Measurements from ENCODE around the gene COLEC11.
"Not testable (repeated sequence)": the region's sequence is repeated elsewhere in the genome, so short reads cannot be mapped to it uniquely, and the experiment has no call there.

Gene COLEC11

GRCh38 chr2:3575534-3576262 is 19.2 kb upstream of the COLEC11 start:
- peak; percentile 12 for DNase-seq (ENCODE audit: low read depth)
- peak overlapping the region; percentile 84 for H3K4me3 ChIP-seq (ENCODE audit: low read length)
- TF ChIP-seq, protein P1, sequence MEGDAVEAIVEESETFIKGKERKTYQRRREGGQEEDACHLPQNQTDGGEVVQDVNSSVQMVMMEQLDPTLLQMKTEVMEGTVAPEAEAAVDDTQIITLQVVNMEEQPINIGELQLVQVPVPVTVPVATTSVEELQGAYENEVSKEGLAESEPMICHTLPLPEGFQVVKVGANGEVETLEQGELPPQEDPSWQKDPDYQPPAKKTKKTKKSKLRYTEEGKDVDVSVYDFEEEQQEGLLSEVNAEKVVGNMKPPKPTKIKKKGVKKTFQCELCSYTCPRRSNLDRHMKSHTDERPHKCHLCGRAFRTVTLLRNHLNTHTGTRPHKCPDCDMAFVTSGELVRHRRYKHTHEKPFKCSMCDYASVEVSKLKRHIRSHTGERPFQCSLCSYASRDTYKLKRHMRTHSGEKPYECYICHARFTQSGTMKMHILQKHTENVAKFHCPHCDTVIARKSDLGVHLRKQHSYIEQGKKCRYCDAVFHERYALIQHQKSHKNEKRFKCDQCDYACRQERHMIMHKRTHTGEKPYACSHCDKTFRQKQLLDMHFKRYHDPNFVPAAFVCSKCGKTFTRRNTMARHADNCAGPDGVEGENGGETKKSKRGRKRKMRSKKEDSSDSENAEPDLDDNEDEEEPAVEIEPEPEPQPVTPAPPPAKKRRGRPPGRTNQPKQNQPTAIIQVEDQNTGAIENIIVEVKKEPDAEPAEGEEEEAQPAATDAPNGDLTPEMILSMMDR (IDR thresholded peaks at IDR 0.05; ENCODE audit: insufficient read depth, low read depth, low read length, missing control alignments) = no peak

GRCh38 chr2:3576263-3576630 is 18.7 kb upstream of the COLEC11 start:
- peak overlapping the region; percentile 84 for H3K4me3 ChIP-seq (ENCODE audit: low read length)
- not testable (repeated sequence) for DNase-seq (ENCODE audit: low read depth)

DNA sequence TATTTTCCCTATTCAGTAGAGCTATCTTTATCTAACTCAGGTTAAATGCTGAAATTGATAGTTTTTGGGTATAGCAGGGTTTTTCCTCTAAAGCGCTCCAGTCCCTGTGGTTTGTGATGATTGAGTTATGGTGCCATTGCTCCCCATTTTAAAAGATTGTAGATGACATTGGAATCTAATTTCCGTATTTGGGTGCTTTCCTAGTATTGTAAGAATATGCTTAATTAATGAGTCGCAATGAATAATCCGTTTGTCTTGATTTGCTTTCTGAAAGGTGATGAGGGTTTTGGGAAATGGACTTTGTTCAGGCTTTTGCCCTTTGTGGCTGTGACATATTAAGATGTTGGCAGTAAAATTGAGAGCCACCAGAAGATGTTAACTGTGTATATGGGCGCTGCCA is 15.9 kb upstream of the COLEC11 start:
- no peak for DNase-seq (ENCODE audit: low read depth)
- TF ChIP-seq, protein P1 (IDR thresholded peaks at IDR 0.05; ENCODE audit: insufficient read depth, low read depth, low read length, missing control alignments) = no peak
- no peak overlapping the region for H3K4me3 ChIP-seq (ENCODE audit: low read length)

- DNase-seq (ENCODE audit: low read depth) = no peak
- TF ChIP-seq, protein P1 (IDR thresholded peaks at IDR 0.05; ENCODE audit: insufficient read depth, low read depth, low read length, missing control alignments) = no peak
These were observed 14.5 kb upstream of the COLEC11 start for GRCh38 chr2:3580449-3580848.

DNA sequence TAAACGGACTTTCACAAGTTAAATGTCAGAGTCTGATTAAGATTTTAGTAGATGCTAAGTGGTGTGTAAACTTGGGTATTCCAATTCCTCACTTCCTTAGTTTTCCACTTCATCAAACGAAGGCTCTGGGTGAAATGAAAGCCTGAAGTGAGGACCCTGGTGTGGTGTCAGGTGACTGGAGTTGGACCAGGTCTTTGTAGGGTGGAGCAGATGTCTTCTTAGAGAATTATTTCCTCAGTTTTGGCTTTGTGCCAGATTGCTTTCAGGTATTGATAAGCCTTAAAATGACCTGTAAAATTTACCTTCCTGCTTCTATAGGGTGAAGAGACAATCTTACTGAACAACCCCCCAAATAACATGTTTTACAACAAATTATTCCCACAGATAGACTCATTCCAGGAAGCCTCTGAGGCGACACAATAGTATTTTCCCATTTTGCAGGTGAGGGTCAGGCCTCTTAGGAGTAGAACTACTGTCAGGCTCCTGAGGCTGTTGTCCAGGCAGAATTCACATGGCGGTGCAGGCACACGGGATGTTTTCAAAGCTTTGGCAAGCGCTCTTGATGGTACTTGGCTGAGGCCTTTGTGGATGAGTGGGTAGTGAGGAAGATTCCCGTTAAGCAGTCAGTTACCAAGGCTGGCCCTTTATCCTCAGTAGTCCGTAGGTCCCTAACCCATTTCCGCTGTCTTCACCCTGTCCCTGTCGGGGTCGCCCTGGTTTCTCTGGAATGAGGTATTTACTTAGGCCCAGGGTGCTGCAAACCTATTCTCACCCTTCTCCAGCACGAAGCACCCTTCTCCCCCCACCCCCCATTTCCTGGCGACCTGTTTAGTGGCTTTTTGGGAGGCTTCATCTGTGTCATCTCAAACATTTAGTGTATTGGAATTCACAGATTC is 13.3 kb upstream of the COLEC11 start:
- TF ChIP-seq, protein P1 (IDR thresholded peaks at IDR 0.05; ENCODE audit: insufficient read depth, low read depth, low read length, missing control alignments) = no peak
- no peak for DNase-seq (ENCODE audit: low read depth)
- no peak overlapping the region for H3K4me3 ChIP-seq (ENCODE audit: low read length)

More at GRCh38 chr2:3580449-3580848, 14.5 kb upstream of the COLEC11 start:
- no peak overlapping the region for H3K4me3 ChIP-seq (ENCODE audit: low read length)

DNA sequence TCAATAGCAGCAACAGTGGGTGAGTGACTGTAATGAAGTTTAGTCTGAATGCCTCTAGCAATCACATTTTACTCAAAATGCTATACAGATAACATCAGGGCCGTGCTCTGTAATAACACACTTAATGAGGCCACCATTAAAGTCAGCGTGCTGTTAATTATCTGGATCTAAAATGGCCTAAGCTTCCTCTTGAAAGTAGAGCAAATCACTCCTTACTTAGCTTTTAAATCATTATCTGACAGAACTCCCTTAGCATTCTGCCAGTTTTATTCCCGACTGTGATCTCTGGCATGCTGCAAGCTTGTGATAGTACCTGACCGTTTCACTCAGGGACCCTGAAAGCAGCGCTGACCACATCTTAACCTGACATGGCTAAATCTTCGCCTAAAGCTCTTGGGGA is 10.8 kb upstream of the COLEC11 start:
- no peak for DNase-seq (ENCODE audit: low read depth)
- TF ChIP-seq, protein P1 (IDR thresholded peaks at IDR 0.05; ENCODE audit: insufficient read depth, low read depth, low read length, missing control alignments) = no peak
- no peak overlapping the region for H3K4me3 ChIP-seq (ENCODE audit: low read length)

- DNase-seq (ENCODE audit: low read depth) = no peak
- no peak overlapping the region for H3K4me3 ChIP-seq (ENCODE audit: low read length)
- TF ChIP-seq, protein P1 (IDR thresholded peaks at IDR 0.05; ENCODE audit: insufficient read depth, low read depth, low read length, missing control alignments) = no peak
These were observed 10.2 kb upstream of the COLEC11 start for GRCh38 chr2:3584608-3585260.

All from epithelial cell of esophagus (primary cell).